HG03558 (cell line): Measurements from ENCODE around the gene RPA1.

ENCODE experiments used
- ATAC-seq: cut with Tn5 transposase; IDR thresholded peaks from one replicate; pipeline ENCODE4 v1.9.1; 2021; ENCODE audit warnings: moderate number of reproducible peaks; ENCODE audit not compliant: unreplicated experiment; ENCODE audit errors: extremely low read depth

RPA1 gene

GRCh38 chr17:1906662-1907101 is 76.9 kb downstream of the RPA1 start:
- ATAC-seq = no peak

GRCh38 chr17:1907216-1907631 is 77.4 kb downstream of the RPA1 start:
- no peak for ATAC-seq

- ATAC-seq = no peak
These were observed 78.3 kb downstream of the RPA1 start for GRCh38 chr17:1907909-1908698.

- ATAC-seq = no peak
These were observed 79.0 kb downstream of the RPA1 start for GRCh38 chr17:1908699-1909309.

GRCh38 chr17:1909985-1910384 is 80.2 kb downstream of the RPA1 start:
- no peak for ATAC-seq

GRCh38 chr17:1912146-1912545 is 82.3 kb downstream of the RPA1 start:
- ATAC-seq = no peak

GRCh38 chr17:1913702-1914101 is 83.9 kb downstream of the RPA1 start:
- ATAC-seq = no peak

GRCh38 chr17:1914661-1915083 is 84.9 kb downstream of the RPA1 start:
- ATAC-seq = no peak

GRCh38 chr17:1915889-1916288 is 86.1 kb downstream of the RPA1 start:
- no peak for ATAC-seq

GRCh38 chr17:1916316-1916715 is 86.5 kb downstream of the RPA1 start:
- ATAC-seq = no peak

GRCh38 chr17:1916963-1917715 is 87.3 kb downstream of the RPA1 start:
- no peak for ATAC-seq

- ATAC-seq = no peak
These were observed 88.7 kb downstream of the RPA1 start for GRCh38 chr17:1918346-1919162.

GRCh38 chr17:1919201-1919600 is 89.4 kb downstream of the RPA1 start:
- no peak for ATAC-seq

GRCh38 chr17:1920948-1921351 is 91.1 kb downstream of the RPA1 start:
- no peak for ATAC-seq

GRCh38 chr17:1928976-1929375 is 99.2 kb downstream of the RPA1 start:
- no peak for ATAC-seq

- no peak for ATAC-seq
These were observed 100.5 kb downstream of the RPA1 start for GRCh38 chr17:1930337-1930645.

GRCh38 chr17:1931844-1932579 is 102.2 kb downstream of the RPA1 start:
- no peak for ATAC-seq

GRCh38 chr17:1933875-1934715 is 104.3 kb downstream of the RPA1 start:
- no peak for ATAC-seq

GRCh38 chr17:1934901-1935300 is 105.1 kb downstream of the RPA1 start:
- ATAC-seq = no peak
